ENCODE results near the gene HRH4.

Gene HRH4

DNA sequence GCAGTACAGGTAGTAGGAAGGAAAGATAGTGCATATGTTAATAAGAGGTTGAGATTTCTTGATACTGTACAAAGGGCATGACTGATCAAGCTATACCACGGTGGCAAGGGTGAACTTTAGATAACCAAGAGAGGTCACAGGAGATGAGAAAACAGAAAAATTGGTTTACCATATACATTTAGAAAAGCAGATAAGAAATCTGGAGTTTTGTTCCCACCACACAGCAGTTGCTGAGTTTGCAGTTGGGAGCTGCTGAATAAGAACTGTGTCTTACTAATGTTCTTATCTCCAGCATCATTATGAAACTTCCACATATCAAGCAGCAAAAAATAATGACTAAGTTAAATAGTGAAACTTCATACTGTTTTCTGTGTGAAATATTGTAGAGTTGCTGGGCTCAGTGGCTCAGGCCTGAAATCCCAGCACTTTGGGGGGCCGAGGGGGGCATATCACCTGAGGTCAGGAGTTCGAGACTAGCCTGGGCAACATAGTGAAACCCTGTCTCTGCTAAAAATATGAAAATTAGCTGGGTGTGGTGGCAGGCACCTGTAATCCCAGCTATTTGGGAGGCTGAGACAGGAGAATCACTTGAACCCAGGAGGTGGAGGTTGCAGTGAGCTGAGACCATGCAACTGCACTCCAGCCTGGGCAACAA lies 46.0 kb upstream of the HRH4 start:
- no peak for TF ChIP-seq SNAI2 (CRISPR knock-in tag; IDR thresholded peaks at IDR 0.05)
- TF ChIP-seq, protein P1, sequence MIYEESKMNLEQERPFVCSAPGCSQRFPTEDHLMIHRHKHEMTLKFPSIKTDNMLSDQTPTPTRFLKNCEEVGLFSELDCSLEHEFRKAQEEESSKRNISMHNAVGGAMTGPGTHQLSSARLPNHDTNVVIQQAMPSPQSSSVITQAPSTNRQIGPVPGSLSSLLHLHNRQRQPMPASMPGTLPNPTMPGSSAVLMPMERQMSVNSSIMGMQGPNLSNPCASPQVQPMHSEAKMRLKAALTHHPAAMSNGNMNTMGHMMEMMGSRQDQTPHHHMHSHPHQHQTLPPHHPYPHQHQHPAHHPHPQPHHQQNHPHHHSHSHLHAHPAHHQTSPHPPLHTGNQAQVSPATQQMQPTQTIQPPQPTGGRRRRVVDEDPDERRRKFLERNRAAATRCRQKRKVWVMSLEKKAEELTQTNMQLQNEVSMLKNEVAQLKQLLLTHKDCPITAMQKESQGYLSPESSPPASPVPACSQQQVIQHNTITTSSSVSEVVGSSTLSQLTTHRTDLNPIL (CRISPR knock-in tag; IDR thresholded peaks at IDR 0.05; ENCODE audit: low read depth): no peak
- TF ChIP-seq BACH2 (CRISPR knock-in tag; IDR thresholded peaks at IDR 0.05; ENCODE audit: borderline replicate concordance): no peak
- no peak for TF ChIP-seq ZFP3 (CRISPR knock-in tag; IDR thresholded peaks at IDR 0.05)
- ATAC-seq: no peak

DNA sequence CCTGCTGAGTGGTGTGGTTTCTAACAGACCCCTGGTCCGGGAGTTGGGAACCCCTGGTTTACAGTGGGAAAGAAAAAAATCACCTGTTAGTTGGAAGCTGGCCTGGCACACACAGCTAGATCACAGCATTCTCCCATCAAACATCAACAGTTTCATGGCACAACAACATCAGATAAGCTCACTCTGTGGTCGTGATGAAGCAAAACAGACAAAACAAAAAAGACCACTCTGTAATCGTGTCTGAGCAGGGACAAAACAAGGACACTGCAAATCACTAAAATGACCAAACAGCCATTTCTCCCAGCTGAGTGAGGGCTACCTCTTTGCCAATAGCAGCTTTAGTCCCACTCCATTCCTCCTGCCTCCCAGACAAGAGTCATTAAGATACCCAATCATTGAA lies 43.0 kb upstream of the HRH4 start:
- no peak for ATAC-seq
- TF ChIP-seq SNAI2 (CRISPR knock-in tag; IDR thresholded peaks at IDR 0.05) (no peak), ZNF70 (CRISPR knock-in tag; IDR thresholded peaks at IDR 0.05) (peak; percentile 50; the same call in 1 of the 2 replicates)

- TF ChIP-seq POU6F1 (CRISPR knock-in tag; IDR thresholded peaks at IDR 0.05; ENCODE audit: borderline replicate concordance, low read depth) (no peak), ZNF70 (CRISPR knock-in tag; IDR thresholded peaks at IDR 0.05) (no peak), TCF4 (CRISPR knock-in tag; IDR thresholded peaks at IDR 0.05; ENCODE audit: borderline replicate concordance) (no peak), OSR1 (CRISPR knock-in tag; IDR thresholded peaks at IDR 0.05) (no peak), SNAI2 (CRISPR knock-in tag; IDR thresholded peaks at IDR 0.05) (no peak), ZNF565 (CRISPR knock-in tag; conservative IDR thresholded peaks at IDR 0.05; ENCODE audit: low read depth) (no peak), ZFP30 (CRISPR knock-in tag; IDR thresholded peaks at IDR 0.05) (no peak)
- TF ChIP-seq, protein P2, sequence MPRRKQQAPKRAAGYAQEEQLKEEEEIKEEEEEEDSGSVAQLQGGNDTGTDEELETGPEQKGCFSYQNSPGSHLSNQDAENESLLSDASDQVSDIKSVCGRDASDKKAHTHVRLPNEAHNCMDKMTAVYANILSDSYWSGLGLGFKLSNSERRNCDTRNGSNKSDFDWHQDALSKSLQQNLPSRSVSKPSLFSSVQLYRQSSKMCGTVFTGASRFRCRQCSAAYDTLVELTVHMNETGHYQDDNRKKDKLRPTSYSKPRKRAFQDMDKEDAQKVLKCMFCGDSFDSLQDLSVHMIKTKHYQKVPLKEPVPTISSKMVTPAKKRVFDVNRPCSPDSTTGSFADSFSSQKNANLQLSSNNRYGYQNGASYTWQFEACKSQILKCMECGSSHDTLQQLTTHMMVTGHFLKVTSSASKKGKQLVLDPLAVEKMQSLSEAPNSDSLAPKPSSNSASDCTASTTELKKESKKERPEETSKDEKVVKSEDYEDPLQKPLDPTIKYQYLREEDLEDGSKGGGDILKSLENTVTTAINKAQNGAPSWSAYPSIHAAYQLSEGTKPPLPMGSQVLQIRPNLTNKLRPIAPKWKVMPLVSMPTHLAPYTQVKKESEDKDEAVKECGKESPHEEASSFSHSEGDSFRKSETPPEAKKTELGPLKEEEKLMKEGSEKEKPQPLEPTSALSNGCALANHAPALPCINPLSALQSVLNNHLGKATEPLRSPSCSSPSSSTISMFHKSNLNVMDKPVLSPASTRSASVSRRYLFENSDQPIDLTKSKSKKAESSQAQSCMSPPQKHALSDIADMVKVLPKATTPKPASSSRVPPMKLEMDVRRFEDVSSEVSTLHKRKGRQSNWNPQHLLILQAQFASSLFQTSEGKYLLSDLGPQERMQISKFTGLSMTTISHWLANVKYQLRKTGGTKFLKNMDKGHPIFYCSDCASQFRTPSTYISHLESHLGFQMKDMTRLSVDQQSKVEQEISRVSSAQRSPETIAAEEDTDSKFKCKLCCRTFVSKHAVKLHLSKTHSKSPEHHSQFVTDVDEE (CRISPR knock-in tag; IDR thresholded peaks at IDR 0.05): no peak
- TF ChIP-seq, protein P1 (CRISPR knock-in tag; IDR thresholded peaks at IDR 0.05; ENCODE audit: low read depth): no peak
- ATAC-seq: no peak
These were observed 39.9 kb upstream of the HRH4 start for GRCh38 chr18:24420551-24420950.

DNA sequence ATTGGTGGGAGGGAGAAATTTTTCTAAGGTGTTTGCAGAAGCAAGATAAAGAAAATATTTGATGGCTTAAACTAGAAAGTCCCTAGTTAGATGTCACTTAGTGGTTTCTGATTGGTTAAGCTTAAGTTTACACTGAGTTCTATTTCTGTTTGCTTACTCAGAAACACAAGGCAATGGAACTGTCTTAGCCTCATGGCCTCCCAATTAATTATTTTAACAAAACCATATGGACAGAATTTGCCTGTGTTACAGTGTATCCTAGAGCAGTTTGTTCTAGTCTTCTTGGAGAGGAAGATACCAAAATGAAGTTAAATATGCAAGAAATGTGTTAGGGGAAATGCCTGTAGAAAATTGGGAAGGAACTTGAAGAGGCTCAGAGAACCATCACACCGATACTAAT lies 38.6 kb upstream of the HRH4 start:
- no peak for TF ChIP-seq ZNF565 (CRISPR knock-in tag; conservative IDR thresholded peaks at IDR 0.05; ENCODE audit: low read depth)
- no peak for TF ChIP-seq TOX (CRISPR knock-in tag; IDR thresholded peaks at IDR 0.05; ENCODE audit: borderline replicate concordance)
- TF ChIP-seq SNAI2 (CRISPR knock-in tag; IDR thresholded peaks at IDR 0.05): no peak
- no peak for TF ChIP-seq PPARA (CRISPR knock-in tag; IDR thresholded peaks at IDR 0.05; ENCODE audit: borderline replicate concordance)
- TF ChIP-seq ZC3H10 (CRISPR knock-in tag; IDR thresholded peaks at IDR 0.05): no peak
- TF ChIP-seq ZFP3 (CRISPR knock-in tag; IDR thresholded peaks at IDR 0.05): no peak
- no peak for ATAC-seq

GRCh38 chr18:24426073-24426397 lies 34.4 kb upstream of the HRH4 start:
- ATAC-seq: no peak
- TF ChIP-seq, protein P2 (CRISPR knock-in tag; IDR thresholded peaks at IDR 0.05): no peak
- TF ChIP-seq, protein P3, sequence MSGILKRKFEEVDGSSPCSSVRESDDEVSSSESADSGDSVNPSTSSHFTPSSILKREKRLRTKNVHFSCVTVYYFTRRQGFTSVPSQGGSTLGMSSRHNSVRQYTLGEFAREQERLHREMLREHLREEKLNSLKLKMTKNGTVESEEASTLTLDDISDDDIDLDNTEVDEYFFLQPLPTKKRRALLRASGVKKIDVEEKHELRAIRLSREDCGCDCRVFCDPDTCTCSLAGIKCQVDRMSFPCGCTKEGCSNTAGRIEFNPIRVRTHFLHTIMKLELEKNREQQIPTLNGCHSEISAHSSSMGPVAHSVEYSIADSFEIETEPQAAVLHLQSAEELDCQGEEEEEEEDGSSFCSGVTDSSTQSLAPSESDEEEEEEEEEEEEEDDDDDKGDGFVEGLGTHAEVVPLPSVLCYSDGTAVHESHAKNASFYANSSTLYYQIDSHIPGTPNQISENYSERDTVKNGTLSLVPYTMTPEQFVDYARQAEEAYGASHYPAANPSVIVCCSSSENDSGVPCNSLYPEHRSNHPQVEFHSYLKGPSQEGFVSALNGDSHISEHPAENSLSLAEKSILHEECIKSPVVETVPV (CRISPR knock-in tag; IDR thresholded peaks at IDR 0.05): peak; percentile 54; the same call in 1 of the 2 replicates
- TF ChIP-seq, protein P1 (CRISPR knock-in tag; IDR thresholded peaks at IDR 0.05; ENCODE audit: low read depth): 0 out of 2 replicates have a peak, but pooled peaks have one; percentile 19

Measured in SK-N-SH treated with all-trans-retinoic acid at 6 μM for 48 hours (cell line).